ENCODE results near the gene SGSH.

- TF ChIP-seq CTCF (tag by site-specific recombination; IDR thresholded peaks at IDR 0.05) (no peak), ZNF324 (tag by site-specific recombination; IDR thresholded peaks at IDR 0.05) (no peak), ZBTB21 (tag by site-specific recombination; IDR thresholded peaks at IDR 0.05) (no peak), ZNF341 (tag by site-specific recombination; IDR thresholded peaks at IDR 0.05; ENCODE audit: low read depth) (no peak), ZNF146 (tag by site-specific recombination; IDR thresholded peaks at IDR 0.05) (no peak), ZNF510 (tag by site-specific recombination; IDR thresholded peaks at IDR 0.05; ENCODE audit: insufficient replicate concordance) (no peak)
Observed at GRCh38 chr17:80166446-80166845, 53.7 kb downstream of the SGSH start.

Data from HEK293 (cell line).